Small intestine (tissue), 7 donors: ENCODE measurements around the gene CCNF. TPM values are rescaled to one million over a fixed set of nuclear protein-coding genes. Genes with fewer than 3 reads are reported as not detected.

Experiments
- DNase-seq, 2 donors: peaks; one replicate each; pipeline versions ENCODE4 v3.0.0 to v3.0.0-alpha.2; 2013
- FAIRE-seq: peaks from 2 replicates; lab custom pipeline; 2012; peaks lifted over from hg19 to GRCh38; lab: Jason Lieb, UNC
- H3K27ac ChIP-seq, 3 donors: one replicate each; pipeline ENCODE4 v1.5.1; 2013; ENCODE audit warnings: low read length in 2 of 3, mild to moderate bottlenecking in 2 of 3, control low read depth in 1 of 3, inconsistent platforms in 1 of 3, low read depth in 1 of 3, moderate library complexity in 1 of 3
- H3K27me3 ChIP-seq, 3 donors: one replicate each; pipeline ENCODE4 v1.6.1; 2013; ENCODE audit warnings: low read length in 3 of 3, inconsistent platforms in 1 of 3; ENCODE audit not compliant: control insufficient read depth in 3 of 3, insufficient read depth in 3 of 3
- H3K36me3 ChIP-seq, 3 donors: one replicate each; pipeline ENCODE4 v1.6.1; 2013; ENCODE audit warnings: low read length in 3 of 3, inconsistent platforms in 1 of 3, low read depth in 1 of 3, mild to moderate bottlenecking in 1 of 3, moderate library complexity in 1 of 3; ENCODE audit not compliant: control insufficient read depth in 3 of 3, insufficient read depth in 2 of 3
- H3K4me1 ChIP-seq, 3 donors: one replicate each; pipeline ENCODE4 v1.6.1; 2013; ENCODE audit warnings: low read length in 2 of 3, inconsistent platforms in 1 of 3, low read depth in 1 of 3, mild to moderate bottlenecking in 1 of 3, moderate library complexity in 1 of 3; ENCODE audit not compliant: control insufficient read depth in 3 of 3, insufficient read depth in 2 of 3
- H3K4me3 ChIP-seq, 3 donors: one replicate each; pipeline ENCODE4 v1.5.1; 2013; ENCODE audit warnings: low read length in 3 of 3, control low read depth in 1 of 3, inconsistent platforms in 1 of 3, low read depth in 1 of 3, mild to moderate bottlenecking in 1 of 3, moderate library complexity in 1 of 3
- H3K9me3 ChIP-seq, 2 donors: one replicate each; pipeline ENCODE4 v1.6.1; 2013; ENCODE audit warnings: low read depth in 1 of 2, low read length in 1 of 2; ENCODE audit not compliant: control insufficient read depth in 2 of 2, insufficient read depth in 1 of 2
- WGBS, 3 donors: extraction: QIAGEN DNeasy Blood & Tissue Kit; methylation state at CpG; one replicate each; pipeline ENCODE4 v1.1.7; 2013; 5-methylcytosine and 5-hydroxymethylcytosine counted together
- polyA plus RNA-seq, 4 donors: library from polyadenylated mRNA; stranded (reverse) in 3 of 4; unstranded in 1 of 4; fragments of 200-250 nt in 3 of 4; fragments of 120-200 nt in 1 of 4; gene quantifications; one replicate each; pipeline versions ENCODE4 v1.2.1 to v1.2.3, GENCODE V29; 2013
- donor health status: healthy with polysubstance abuse.
- donor health status: control.
- donor health status: control.
- donor health status: Bipolar disorder and iron deficiency.
- donor health status: healthy.

CCNF gene
- polyA plus RNA-seq, 4 donors = 0.89 to 12.4 (median 3.8) TPM

- H3K27me3 ChIP-seq = no peaks in the 10 kb centered on the region
- H3K4me3 ChIP-seq = no peak overlapping the region
- H3K36me3 ChIP-seq = peaks cover 0 to 45% (median 5%) of the 10 kb centered on the region in 3 donors
- FAIRE-seq (no peak), DNase-seq (peak in 1 of 2 donors; percentile 52)
- 47 to 73% (median 61%) methylated on average over 13 of the region's 13 CpGs for WGBS, 3 donors
- H3K4me1 ChIP-seq = peaks cover 0 to 14% (median 0%) of the 10 kb centered on the region in 3 donors
- no peaks in the 10 kb centered on the region for H3K9me3 ChIP-seq
- H3K27ac ChIP-seq = peak overlapping the region in 1 of 3 donors; percentile 26
Measured at GRCh38 chr16:2492292-2492691, 63.0 kb downstream of the CCNF start.

- WGBS, 3 donors = 92 to 98% (median 93%) methylated on average over 6 of the region's 6 CpGs
- H3K9me3 ChIP-seq = no peaks in the 10 kb centered on the region
- no peaks in the 10 kb centered on the region for H3K27me3 ChIP-seq
- H3K4me1 ChIP-seq = peaks cover 0 to 4% (median 0%) of the 10 kb centered on the region in 3 donors
- FAIRE-seq (no peak), DNase-seq (no peak)
- peaks cover 0 to 55% (median 5%) of the 10 kb centered on the region in 3 donors for H3K36me3 ChIP-seq
- no peak overlapping the region for H3K27ac ChIP-seq
- no peak overlapping the region for H3K4me3 ChIP-seq
Measured at GRCh38 chr16:2493605-2494004, 64.4 kb downstream of the CCNF start.

- Histone ChIP-seq H3K4me3 (no peak overlapping the region), H3K4me1 (peaks cover 0 to 4% (median 0%) of the 10 kb centered on the region in 3 donors), H3K27me3 (no peaks in the 10 kb centered on the region), H3K27ac (no peak overlapping the region), H3K36me3 (peaks cover 0 to 63% (median 5%) of the 10 kb centered on the region in 3 donors), H3K9me3 (no peaks in the 10 kb centered on the region)
- 87 to 94% (median 92%) methylated on average over 5 of the region's 5 CpGs for WGBS, 3 donors
- no peak for FAIRE-seq
- no peak for DNase-seq
Measured at GRCh38 chr16:2494616-2495015, 65.4 kb downstream of the CCNF start.

GRCh38 chr16:2495041-2495440, 65.8 kb downstream of the CCNF start:
- WGBS, 3 donors = 89 to 99% (median 94%) methylated on average over 5 of the region's 5 CpGs
- Histone ChIP-seq H3K27ac (no peak overlapping the region), H3K4me3 (no peak overlapping the region), H3K36me3 (peaks cover 0 to 63% (median 5%) of the 10 kb centered on the region in 3 donors), H3K9me3 (no peaks in the 10 kb centered on the region), H3K27me3 (no peaks in the 10 kb centered on the region), H3K4me1 (peaks cover 0 to 4% (median 0%) of the 10 kb centered on the region in 3 donors)
- FAIRE-seq = no peak
- no peak for DNase-seq

- Histone ChIP-seq H3K4me3 (no peak overlapping the region), H3K27ac (no peak overlapping the region), H3K4me1 (peaks cover 0 to 7% (median 0%) of the 10 kb centered on the region in 3 donors), H3K27me3 (no peaks in the 10 kb centered on the region), H3K36me3 (peaks cover 0 to 65% (median 3%) of the 10 kb centered on the region in 3 donors), H3K9me3 (no peaks in the 10 kb centered on the region)
- FAIRE-seq (no peak), DNase-seq (no peak)
- 95 to 96% (median 95%) methylated on average over 62 of the region's 62 CpGs for WGBS, 3 donors
Measured at GRCh38 chr16:2496223-2497115, 67.2 kb downstream of the CCNF start.

GRCh38 chr16:2497116-2497630, 67.9 kb downstream of the CCNF start:
- DNase-seq = no peak
- no peak for FAIRE-seq
- Histone ChIP-seq H3K4me3 (no peak overlapping the region), H3K27ac (no peak overlapping the region), H3K9me3 (no peaks in the 10 kb centered on the region), H3K27me3 (no peaks in the 10 kb centered on the region), H3K36me3 (peaks cover 0 to 71% (median 3%) of the 10 kb centered on the region in 3 donors), H3K4me1 (peaks cover 0 to 14% (median 0%) of the 10 kb centered on the region in 3 donors)
- 56 to 65% (median 58%) methylated on average over 21 of the region's 21 CpGs for WGBS, 3 donors

- H3K27me3 ChIP-seq = no peaks in the 10 kb centered on the region
- no peaks in the 10 kb centered on the region for H3K9me3 ChIP-seq
- H3K27ac ChIP-seq = no peak overlapping the region
- H3K36me3 ChIP-seq = peaks cover 0 to 69% (median 3%) of the 10 kb centered on the region in 3 donors
- WGBS, 3 donors = 83 to 92% (median 89%) methylated on average over 26 of the region's 26 CpGs
- peaks cover 0 to 16% (median 0%) of the 10 kb centered on the region in 3 donors for H3K4me1 ChIP-seq
- H3K4me3 ChIP-seq = no peak overlapping the region
- no peak for FAIRE-seq
- no peak for DNase-seq
Measured at GRCh38 chr16:2497695-2498484, 68.6 kb downstream of the CCNF start.
